Nephron progenitor cell (in vitro differentiated cells): ENCODE data around the gene PKN2.

Experiments
- DNase-seq: peaks from one replicate; pipeline ENCODE4 v3.0.0; 2021
- H3K27ac Mint-ChIP-seq: 2 replicates; pipeline ENCODE4 v1.8.0; 2021; ENCODE audit warnings: mild to moderate bottlenecking, moderate library complexity, mixed read lengths
- H3K27me3 Mint-ChIP-seq: 2 replicates; pipeline ENCODE4 v1.8.0; 2021; ENCODE audit warnings: mild to moderate bottlenecking, low read depth, mixed read lengths; ENCODE audit not compliant: poor library complexity
- H3K36me3 Mint-ChIP-seq: 2 replicates; pipeline ENCODE4 v1.8.0; 2021; ENCODE audit warnings: low read depth, mixed read lengths
- H3K4me1 Mint-ChIP-seq: 2 replicates; pipeline ENCODE4 v1.8.0; 2021; ENCODE audit warnings: mixed read lengths
- H3K4me3 Mint-ChIP-seq: 2 replicates; pipeline ENCODE4 v1.8.0; 2021; ENCODE audit warnings: mild to moderate bottlenecking, moderate library complexity, mixed read lengths
- H3K9me3 Mint-ChIP-seq: 2 replicates; pipeline ENCODE4 v1.8.0; 2021; ENCODE audit warnings: mild to moderate bottlenecking, moderate library complexity, mixed read lengths
- CTCF ChIP-seq: fragments of 200-600 bp; sonication (generic); IDR thresholded peaks from 2 replicates; pipeline ENCODE4 v1.5.0; 2021; ENCODE audit warnings: antibody characterized with exemption

PKN2 gene

GRCh38 chr1:88777604-88778149 is 93.6 kb downstream of the PKN2 start:
- TF ChIP-seq CTCF, result no peak
- Mint-ChIP-seq H3K4me3 (no peak overlapping the region), H3K36me3 (peaks cover 75% of the 10 kb centered on the region), H3K4me1 (peaks cover 5% of the 10 kb centered on the region), H3K27me3 (no peaks in the 10 kb centered on the region), H3K9me3 (no peaks in the 10 kb centered on the region), H3K27ac (no peak overlapping the region)
- DNase-seq, result no peak

GRCh38 chr1:88779880-88780279 is 95.8 kb downstream of the PKN2 start:
- TF ChIP-seq CTCF, result no peak
- Mint-ChIP-seq H3K36me3 (peaks cover 72% of the 10 kb centered on the region), H3K9me3 (no peaks in the 10 kb centered on the region), H3K27ac (no peak overlapping the region), H3K4me3 (no peak overlapping the region), H3K27me3 (no peaks in the 10 kb centered on the region), H3K4me1 (no peaks in the 10 kb centered on the region)
- DNase-seq, result no peak

GRCh38 chr1:88780485-88780884 is 96.4 kb downstream of the PKN2 start:
- Mint-ChIP-seq H3K9me3 (no peaks in the 10 kb centered on the region), H3K27me3 (no peaks in the 10 kb centered on the region), H3K4me1 (no peaks in the 10 kb centered on the region), H3K4me3 (no peak overlapping the region), H3K36me3 (peaks cover 70% of the 10 kb centered on the region), H3K27ac (no peak overlapping the region)
- no peak for DNase-seq
- no peak for TF ChIP-seq CTCF

GRCh38 chr1:88783145-88783544 is 99.1 kb downstream of the PKN2 start:
- DNase-seq, result no peak
- no peaks in the 10 kb centered on the region for H3K27me3 Mint-ChIP-seq
- no peak overlapping the region for H3K4me3 Mint-ChIP-seq
- no peaks in the 10 kb centered on the region for H3K9me3 Mint-ChIP-seq
- no peak for TF ChIP-seq CTCF
- peak overlapping the region; percentile 91 for H3K27ac Mint-ChIP-seq
- H3K36me3 Mint-ChIP-seq, result peaks cover 58% of the 10 kb centered on the region
- no peaks in the 10 kb centered on the region for H3K4me1 Mint-ChIP-seq

GRCh38 chr1:88784551-88784950 is 100.5 kb downstream of the PKN2 start:
- no peak overlapping the region for H3K27ac Mint-ChIP-seq
- H3K27me3 Mint-ChIP-seq, result no peaks in the 10 kb centered on the region
- H3K4me1 Mint-ChIP-seq, result no peaks in the 10 kb centered on the region
- peaks cover 53% of the 10 kb centered on the region for H3K36me3 Mint-ChIP-seq
- H3K9me3 Mint-ChIP-seq, result no peaks in the 10 kb centered on the region
- DNase-seq, result no peak
- H3K4me3 Mint-ChIP-seq, result no peak overlapping the region
- TF ChIP-seq CTCF, result no peak
